H1 (cell line): Measurements from ENCODE around the gene HOTAIR. TPM values are rescaled to one million over a fixed set of nuclear protein-coding genes. Genes with fewer than 3 reads are reported as not detected.

ENCODE experiments used
- BACH1 ChIP-seq: IDR thresholded peaks from 2 replicates; pipeline ENCODE4 v1.6.1; 2012; ENCODE audit warnings: low read length, improper control_type of control experiment
- RNF2 ChIP-seq: fragments of 200-900, 300-1000 bp; sonication (generic); IDR thresholded peaks from 2 replicates; pipeline ENCODE4 v1.7.1; 2016; ENCODE audit warnings: borderline replicate concordance, low read depth, mild to moderate bottlenecking, antibody characterized with exemption, low read length; ENCODE audit not compliant: poor library complexity, severe bottlenecking; ENCODE audit errors: missing control alignments
- polyA plus RNA-seq, 7 experiments: library from polyadenylated mRNA; depleted of rRNA in 3 of 7; stranded (reverse) in 5 of 7; unstranded in 2 of 7; fragments of >200 nt in 5 of 7; fragments of 200-250 nt in 2 of 7; gene quantifications; 1 replicate in 5 of 7; 2 replicates in 1 of 7; 4 replicates in 1 of 7; pipeline versions ENCODE4 v1.2.1 to v1.2.3, GENCODE V29; 2011 to 2013; ENCODE audit warnings: missing spikeins in 2 of 7, mixed read lengths in 2 of 7
- total RNA-seq: library from RNA; stranded (reverse); fragmentation: NEBNext Ultra II Directional; extraction: Animal tissue kit (Norgen Biotek cat#: 25700); gene quantifications from 2 replicates; pipeline ENCODE4 v1.2.1, GENCODE V29; 2021

HOTAIR gene
- total and polyA plus RNA-seq, 2 of the 8 experiments (the other 6 are each of a cell fraction or from before 2014, with no cell fraction given): not detected

GRCh38 chr12:54004063-54004840 is 29.5 kb upstream of the HOTAIR start (continued):
- TF ChIP-seq RNF2 (peak; percentile 53), BACH1 (no peak)
- TF ChIP-seq, all 59 proteins: peak for 4
